Aorta (tissue), 5 donors: ENCODE data around the gene IL1RAPL2. TPM values are rescaled to one million over a fixed set of nuclear protein-coding genes. Genes with fewer than 3 reads are reported as not detected.

Experiments used
- ATAC-seq: fragments of 200-7000 bp; cut with Tn5 transposase; one replicate; pipeline ENCODE4 v1.9.1; 2022; ENCODE audit warnings: moderate library complexity; ENCODE audit not compliant: low FRiP score
- DNase-seq, 2 donors: peaks; one replicate each; pipeline ENCODE4 v3.0.0-alpha.2; 2020
- H3K27ac ChIP-seq, 2 donors: one replicate each; pipeline ENCODE4 v1.5.1; 2013; ENCODE audit warnings: low read length in 2 of 2, mild to moderate bottlenecking in 2 of 2, moderate library complexity in 2 of 2, control low read depth in 1 of 2, inconsistent platforms in 1 of 2, low read depth in 1 of 2
- H3K27me3 ChIP-seq, 2 donors: one replicate each; pipeline ENCODE4 v1.6.1; 2013; ENCODE audit warnings: control low read depth in 1 of 2, low read length in 1 of 2, mild to moderate bottlenecking in 1 of 2, moderate library complexity in 1 of 2; ENCODE audit not compliant: insufficient read depth in 2 of 2, control insufficient read depth in 1 of 2
- H3K36me3 ChIP-seq, 2 donors: one replicate each; pipeline ENCODE4 v1.6.1; 2013; ENCODE audit warnings: control low read depth in 1 of 2, low read length in 1 of 2, mild to moderate bottlenecking in 1 of 2; ENCODE audit not compliant: insufficient read depth in 2 of 2, control insufficient read depth in 1 of 2
- H3K4me1 ChIP-seq, 2 donors: one replicate each; pipeline ENCODE4 v1.6.1; 2013; ENCODE audit warnings: low read length in 2 of 2, control low read depth in 1 of 2, mild to moderate bottlenecking in 1 of 2, moderate library complexity in 1 of 2; ENCODE audit not compliant: insufficient read depth in 2 of 2, control insufficient read depth in 1 of 2
- H3K4me3 ChIP-seq, 2 donors: one replicate each; pipeline ENCODE4 v1.5.1; 2013; ENCODE audit warnings: low read length in 2 of 2, control low read depth in 1 of 2, mild to moderate bottlenecking in 1 of 2
- H3K9me3 ChIP-seq: one replicate; pipeline ENCODE4 v1.6.1; 2013; ENCODE audit warnings: mild to moderate bottlenecking, low read length; ENCODE audit not compliant: control insufficient read depth
- WGBS, 2 donors: extraction: QIAGEN DNeasy Blood & Tissue Kit; methylation state at CpG; one replicate each; pipeline ENCODE4 v1.1.7; 2013; 5-methylcytosine and 5-hydroxymethylcytosine counted together
- intact Hi-C, 2 donors: fragments of 100-400 bp; cut with DNase I; formaldehyde crosslinking; loops; one replicate each; pipeline versions ENCODE4 v1.14.2 to v1.15.0; 2022
- polyA plus RNA-seq, 2 donors: library from polyadenylated mRNA; stranded (reverse); fragments of 200-250 nt; gene quantifications; one replicate each; pipeline ENCODE4 v1.2.3, GENCODE V29; 2013
- total RNA-seq, 2 donors: library from RNA; stranded (reverse); fragmentation: NEBNext Ultra II Directional; extraction: Animal tissue kit (Norgen Biotek cat#: 25700); gene quantifications; one replicate each; pipeline ENCODE4 v1.2.1, GENCODE V29; 2021
- donor health status: healthy with polysubstance abuse.
- donor health status: Bipolar disorder and iron deficiency.
- donor health status: DM: no; HTN: no; CAD: no.
- donor health status: DM: no; HTN: no; CAD: no.
- donor health status: DM: yes; HTN: yes; CAD: no.

IL1RAPL2 gene
- total and polyA plus RNA-seq, 4 donors, result not detected

- Histone ChIP-seq H3K4me1 (no peaks in the 10 kb centered on the region), H3K27ac (no peak overlapping the region), H3K9me3 (no peaks in the 10 kb centered on the region), H3K36me3 (no peaks in the 10 kb centered on the region), H3K27me3 (no peaks in the 10 kb centered on the region), H3K4me3 (no peak overlapping the region)
- ATAC-seq (no peak), DNase-seq (peak in 1 of 2 donors; percentile 24)
- intact Hi-C loops, result no loop called here
- WGBS, 2 donors, result 82 to 95% methylated on average over 17 of the region's 17 CpGs
Measured at GRCh38 chrX:105646592-105647372, 1080.8 kb downstream of the IL1RAPL2 start.

- WGBS, 2 donors, result 68 to 79% methylated on average over 2 of the region's 2 CpGs
- Histone ChIP-seq H3K4me3 (no peak overlapping the region), H3K27ac (no peak overlapping the region), H3K4me1 (no peaks in the 10 kb centered on the region), H3K36me3 (no peaks in the 10 kb centered on the region), H3K27me3 (no peaks in the 10 kb centered on the region), H3K9me3 (no peaks in the 10 kb centered on the region)
- DNase-seq (no peak), ATAC-seq (no peak)
- intact Hi-C loops, result no loop called here
Measured at GRCh38 chrX:105647749-105648148, 1081.8 kb downstream of the IL1RAPL2 start.

GRCh38 chrX:105648732-105649131 lies 1082.7 kb downstream of the IL1RAPL2 start:
- no peaks in the 10 kb centered on the region for H3K36me3 ChIP-seq
- WGBS, 2 donors, result 65 to 82% methylated on average over 1 of the region's 1 CpG

GRCh38 chrX:105650577-105650976 lies 1084.6 kb downstream of the IL1RAPL2 start:
- Histone ChIP-seq H3K27ac (no peak overlapping the region), H3K9me3 (no peaks in the 10 kb centered on the region), H3K36me3 (no peaks in the 10 kb centered on the region), H3K4me1 (no peaks in the 10 kb centered on the region), H3K4me3 (no peak overlapping the region), H3K27me3 (no peaks in the 10 kb centered on the region)
- DNase-seq, result no peak
- WGBS, 2 donors, result 3 to 7% methylated on average over 1 of the region's 1 CpG
- intact Hi-C loops, result no loop called here
- ATAC-seq, result no peak

More at GRCh38 chrX:105648732-105649131, 1082.7 kb downstream of the IL1RAPL2 start:
- DNase-seq (no peak), ATAC-seq (no peak)
- intact Hi-C loops, result no loop called here
- no peak overlapping the region for H3K4me3 ChIP-seq
- no peaks in the 10 kb centered on the region for H3K4me1 ChIP-seq
- H3K27me3 ChIP-seq, result no peaks in the 10 kb centered on the region
- H3K9me3 ChIP-seq, result no peaks in the 10 kb centered on the region
- no peak overlapping the region for H3K27ac ChIP-seq

GRCh38 chrX:105650986-105651385 lies 1085.0 kb downstream of the IL1RAPL2 start:
- DNase-seq, result no peak
- no peak for ATAC-seq
- intact Hi-C loops, result no loop called here
- no peaks in the 10 kb centered on the region for H3K27me3 ChIP-seq
- H3K4me1 ChIP-seq, result no peaks in the 10 kb centered on the region
- 44 to 56% methylated on average over 2 of the region's 2 CpGs for whole genome bisulfite sequencing, 2 donors
- no peak overlapping the region for H3K4me3 ChIP-seq
- no peaks in the 10 kb centered on the region for H3K9me3 ChIP-seq
- no peaks in the 10 kb centered on the region for H3K36me3 ChIP-seq
- no peak overlapping the region for H3K27ac ChIP-seq

- Histone ChIP-seq H3K27ac (no peak overlapping the region), H3K36me3 (no peaks in the 10 kb centered on the region), H3K4me1 (no peaks in the 10 kb centered on the region), H3K9me3 (no peaks in the 10 kb centered on the region), H3K4me3 (no peak overlapping the region), H3K27me3 (no peaks in the 10 kb centered on the region)
- 80 to 89% methylated on average over 2 of the region's 2 CpGs for WGBS, 2 donors
- intact Hi-C loops, result no loop called here
- ATAC-seq, result no peak
- no peak for DNase-seq
Measured at GRCh38 chrX:105653891-105654290, 1087.9 kb downstream of the IL1RAPL2 start.

- H3K4me3 ChIP-seq, result no peak overlapping the region
- WGBS, 2 donors, result 79 to 90% methylated on average over 2 of the region's 2 CpGs
- H3K4me1 ChIP-seq, result no peaks in the 10 kb centered on the region
- no peaks in the 10 kb centered on the region for H3K36me3 ChIP-seq
- DNase-seq (no peak), ATAC-seq (no peak)
- intact Hi-C loops, result no loop called here
- no peak overlapping the region for H3K27ac ChIP-seq
- H3K9me3 ChIP-seq, result no peaks in the 10 kb centered on the region
- no peaks in the 10 kb centered on the region for H3K27me3 ChIP-seq
Measured at GRCh38 chrX:105658136-105658535, 1092.1 kb downstream of the IL1RAPL2 start.

- H3K27me3 ChIP-seq, result no peaks in the 10 kb centered on the region
- H3K4me1 ChIP-seq, result no peaks in the 10 kb centered on the region
- H3K36me3 ChIP-seq, result no peaks in the 10 kb centered on the region
- DNase-seq (no peak), ATAC-seq (no peak)
- H3K9me3 ChIP-seq, result no peaks in the 10 kb centered on the region
- intact Hi-C loops, result no loop called here
- H3K27ac ChIP-seq, result no peak overlapping the region
- 92 to 93% methylated on average over 2 of the region's 2 CpGs for WGBS, 2 donors
- H3K4me3 ChIP-seq, result no peak overlapping the region
Measured at GRCh38 chrX:105662248-105662647, 1096.2 kb downstream of the IL1RAPL2 start.

- 37 to 50% methylated on average over 2 of the region's 2 CpGs for WGBS, 2 donors
- H3K27ac ChIP-seq, result no peak overlapping the region
- H3K27me3 ChIP-seq, result no peaks in the 10 kb centered on the region
- ATAC-seq, result no peak
- H3K36me3 ChIP-seq, result no peaks in the 10 kb centered on the region
- no peaks in the 10 kb centered on the region for H3K4me1 ChIP-seq
- H3K9me3 ChIP-seq, result no peaks in the 10 kb centered on the region
- H3K4me3 ChIP-seq, result no peak overlapping the region
- no peak for DNase-seq
- intact Hi-C loops, result no loop called here
Measured at GRCh38 chrX:105664243-105664642, 1098.2 kb downstream of the IL1RAPL2 start.
